Liver (tissue), 9 donors: ENCODE measurements around the gene ABL2. TPM values are rescaled to one million over a fixed set of nuclear protein-coding genes. Genes with fewer than 3 reads are reported as not detected.

Source experiments
- DNase-seq: peaks from one replicate; pipeline ENCODE4 v3.0.0-alpha.2; 2017; ENCODE audit warnings: low spot score
- H3K27ac ChIP-seq, 2 donors: one replicate each; pipeline ENCODE4 v1.7.0; 2013; ENCODE audit warnings: inconsistent platforms in 2 of 2, low read length in 2 of 2, control low read depth in 1 of 2, low read depth in 1 of 2, mild to moderate bottlenecking in 1 of 2
- H3K27me3 ChIP-seq, 4 donors: one replicate each; pipeline versions ENCODE4 v1.6.1 to v1.7.0; 2013; ENCODE audit warnings: low read length in 3 of 4, inconsistent platforms in 1 of 4, mild to moderate bottlenecking in 1 of 4, moderate library complexity in 1 of 4; ENCODE audit not compliant: control insufficient read depth in 4 of 4, insufficient read depth in 4 of 4
- H3K36me3 ChIP-seq, 4 donors: one replicate each; pipeline versions ENCODE4 v1.6.1 to v1.7.0; 2013; ENCODE audit warnings: low read length in 3 of 4, mild to moderate bottlenecking in 3 of 4, low read depth in 1 of 4, moderate library complexity in 1 of 4; ENCODE audit not compliant: control insufficient read depth in 4 of 4, insufficient read depth in 3 of 4
- H3K4me1 ChIP-seq, 4 donors: one replicate each; pipeline versions ENCODE4 v1.6.1 to v1.7.0; 2013; ENCODE audit warnings: low read length in 3 of 4, mild to moderate bottlenecking in 3 of 4, moderate library complexity in 1 of 4; ENCODE audit not compliant: control insufficient read depth in 4 of 4, insufficient read depth in 4 of 4
- H3K4me3 ChIP-seq, 3 donors: one replicate each; pipeline versions ENCODE4 v1.6.1 to v1.7.0; 2013; ENCODE audit warnings: low read length in 3 of 3, control low read depth in 1 of 3, low read depth in 1 of 3, mild to moderate bottlenecking in 1 of 3
- H3K9ac ChIP-seq, 2 donors: one replicate each; pipeline ENCODE4 v1.7.0; 2013; ENCODE audit warnings: low read length in 2 of 2, mild to moderate bottlenecking in 2 of 2, moderate library complexity in 2 of 2, control low read depth in 1 of 2, low read depth in 1 of 2
- H3K9me3 ChIP-seq, 4 donors: one replicate each; pipeline versions ENCODE4 v1.6.1 to v1.7.0; 2013; ENCODE audit warnings: low read length in 3 of 4; ENCODE audit not compliant: control insufficient read depth in 4 of 4
- EGR1 ChIP-seq, 2 donors: IDR thresholded peaks; 2 replicates each; pipeline ENCODE4 v1.6.1; 2016 to 2018; ENCODE audit warnings: antibody characterized with exemption in 2 of 2, low read depth in 2 of 2
- FOXA1 ChIP-seq: IDR thresholded peaks from 2 replicates; pipeline ENCODE4 v1.6.1; 2016; ENCODE audit warnings: antibody characterized with exemption
- FOXA2 ChIP-seq: IDR thresholded peaks from 2 replicates; pipeline ENCODE4 v1.6.1; 2016; ENCODE audit warnings: antibody characterized with exemption
- GABPA ChIP-seq, 2 donors: IDR thresholded peaks in 1 of 2; conservative IDR thresholded peaks in 1 of 2; 2 replicates each; pipeline ENCODE4 v1.6.1; 2016; ENCODE audit warnings: antibody characterized with exemption in 2 of 2, mild to moderate bottlenecking in 1 of 2, moderate library complexity in 1 of 2
- HNF4G ChIP-seq: IDR thresholded peaks from 2 replicates; pipeline ENCODE4 v1.6.1; 2016; ENCODE audit warnings: antibody characterized with exemption
- JUND ChIP-seq, 2 donors: IDR thresholded peaks; 2 replicates each; pipeline ENCODE4 v1.6.1; 2016; ENCODE audit warnings: antibody characterized with exemption in 2 of 2
- MAX ChIP-seq: IDR thresholded peaks from 2 replicates; pipeline ENCODE4 v1.6.1; 2016; ENCODE audit warnings: antibody characterized with exemption
- NR2F2 ChIP-seq: IDR thresholded peaks from 2 replicates; pipeline ENCODE4 v1.6.1; 2016; ENCODE audit warnings: antibody characterized with exemption
- RAD21 ChIP-seq, 2 donors: IDR thresholded peaks; 2 replicates each; pipeline ENCODE4 v1.6.1; 2016; ENCODE audit warnings: antibody characterized with exemption in 2 of 2, mild to moderate bottlenecking in 2 of 2
- RXRA ChIP-seq, 2 donors: IDR thresholded peaks; 2 replicates each; pipeline ENCODE4 v1.6.1; 2017 to 2018; ENCODE audit warnings: antibody characterized with exemption in 2 of 2, mild to moderate bottlenecking in 1 of 2
- SP1 ChIP-seq: IDR thresholded peaks from 2 replicates; pipeline ENCODE4 v1.6.1; 2018; ENCODE audit warnings: antibody characterized with exemption, mild to moderate bottlenecking
- TAF1 ChIP-seq: conservative IDR thresholded peaks from 2 replicates; pipeline ENCODE4 v1.6.1; 2016; ENCODE audit warnings: antibody characterized with exemption, mild to moderate bottlenecking
- YY1 ChIP-seq: IDR thresholded peaks from 2 replicates; pipeline ENCODE4 v1.6.1; 2016; ENCODE audit warnings: antibody characterized with exemption, mild to moderate bottlenecking
- ZBTB33 ChIP-seq: IDR thresholded peaks from 2 replicates; pipeline ENCODE4 v1.6.1; 2016; ENCODE audit warnings: antibody characterized with exemption
- WGBS: extraction: QIAGEN DNeasy Blood & Tissue Kit; methylation state at CpG from one replicate; pipeline ENCODE4 v1.1.7; 2013; 5-methylcytosine and 5-hydroxymethylcytosine counted together
- polyA plus RNA-seq, 2 donors: library from polyadenylated mRNA; stranded (reverse) in 1 of 2; unstranded in 1 of 2; fragments of 200-250 nt in 1 of 2; fragments of >200 nt in 1 of 2; fragmentation: Nextera tagmentation in 1 of 2; extraction: Ambion mirVana in 1 of 2; gene quantifications; one replicate each; pipeline versions ENCODE4 v1.2.1 to v1.2.3, GENCODE V29; 2013 to 2015
- total RNA-seq, 2 donors: library from RNA; depleted of rRNA; stranded (reverse); fragments of >200 nt; gene quantifications; one replicate each; pipeline ENCODE4 v1.2.3, GENCODE V29; 2014
- TF ChIP-seq, protein P1 (sequence below): IDR thresholded peaks from 2 replicates; pipeline ENCODE4 v1.6.1; 2016; ENCODE audit warnings: antibody characterized with exemption, mild to moderate bottlenecking
- TF ChIP-seq, protein P2 (sequence below): IDR thresholded peaks from 2 replicates; pipeline ENCODE4 v1.6.1; 2016; ENCODE audit warnings: antibody characterized with exemption
- donor health status: healthy.
- donor health status: healthy.
- donor health status: healthy.
- donor health status: healthy.
- donor health status: healthy.

Gene ABL2
- total and polyA plus RNA-seq, 4 donors, result 1.8 to 7.8 (median 3.4) TPM

DNA sequence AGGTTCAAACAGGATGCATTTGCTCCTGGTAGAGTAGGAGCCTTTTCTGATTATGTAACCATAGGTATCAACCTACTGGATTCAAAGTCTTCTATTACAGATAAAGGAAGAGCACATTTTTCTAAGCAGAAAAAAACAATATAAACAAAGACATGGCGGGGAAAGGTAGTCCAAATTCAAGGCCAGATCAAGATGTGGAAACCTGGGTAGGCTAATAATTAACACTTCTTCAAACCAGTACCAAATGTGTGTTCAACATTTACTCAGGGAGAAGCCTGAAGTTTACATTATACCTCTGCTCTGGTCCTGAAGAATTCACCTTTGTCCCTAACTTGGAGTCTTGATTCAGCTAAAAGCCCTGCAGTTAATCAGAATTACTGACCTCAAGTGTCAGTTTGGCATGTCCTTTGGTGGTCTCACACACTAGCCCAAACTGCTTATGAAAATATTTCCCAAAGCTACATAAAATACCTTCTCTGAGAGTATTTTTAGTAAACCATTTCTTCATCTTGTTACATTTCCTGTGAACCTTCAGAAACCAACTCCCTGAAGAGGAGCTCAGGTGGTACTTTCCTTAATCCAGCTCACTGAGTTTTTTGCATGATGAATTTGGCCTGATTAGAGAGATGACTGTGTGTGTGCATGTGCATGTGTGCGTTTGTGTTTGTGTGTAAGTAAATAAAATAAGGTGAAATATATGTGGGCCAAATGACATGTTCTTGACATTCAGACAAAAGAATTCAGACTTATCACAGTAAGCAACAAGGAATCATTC, 77.4 kb downstream of the ABL2 start (continued):
- peak; percentile 82 for TF ChIP-seq ZBTB33
- peak in 1 of 2 donors; percentile 39 for TF ChIP-seq GABPA (IDR thresholded peaks at IDR 0.05 in 1 of 2, conservative IDR thresholded peaks at IDR 0.05 in 1 of 2)
- TF ChIP-seq HNF4G, result peak; percentile 27
- TF ChIP-seq SP1, result peak; percentile 89
- TF ChIP-seq RXRA (IDR thresholded peaks at IDR 0.05), result peak; percentile 72 to 96
- peak; percentile 47 to 50 for TF ChIP-seq RAD21 (IDR thresholded peaks at IDR 0.05)
- TF ChIP-seq MAX, result peak; percentile 94

GRCh38 chr1:179146911-179147310, 82.6 kb downstream of the ABL2 start:
- Histone ChIP-seq H3K36me3 (peaks cover 0 to 2% (median 0%) of the 10 kb centered on the region in 4 donors), H3K27me3 (no peaks in the 10 kb centered on the region), H3K27ac (no peak overlapping the region), H3K4me3 (no peak overlapping the region), H3K9ac (no peak overlapping the region), H3K4me1 (peaks cover 0 to 12% (median 9%) of the 10 kb centered on the region in 4 donors), H3K9me3 (no peaks in the 10 kb centered on the region)
- TF ChIP-seq SP1, result no peak
- no peak for TF ChIP-seq TAF1
- TF ChIP-seq HNF4G, result no peak
- no peak for TF ChIP-seq RXRA (IDR thresholded peaks at IDR 0.05)
- TF ChIP-seq, protein P1, sequence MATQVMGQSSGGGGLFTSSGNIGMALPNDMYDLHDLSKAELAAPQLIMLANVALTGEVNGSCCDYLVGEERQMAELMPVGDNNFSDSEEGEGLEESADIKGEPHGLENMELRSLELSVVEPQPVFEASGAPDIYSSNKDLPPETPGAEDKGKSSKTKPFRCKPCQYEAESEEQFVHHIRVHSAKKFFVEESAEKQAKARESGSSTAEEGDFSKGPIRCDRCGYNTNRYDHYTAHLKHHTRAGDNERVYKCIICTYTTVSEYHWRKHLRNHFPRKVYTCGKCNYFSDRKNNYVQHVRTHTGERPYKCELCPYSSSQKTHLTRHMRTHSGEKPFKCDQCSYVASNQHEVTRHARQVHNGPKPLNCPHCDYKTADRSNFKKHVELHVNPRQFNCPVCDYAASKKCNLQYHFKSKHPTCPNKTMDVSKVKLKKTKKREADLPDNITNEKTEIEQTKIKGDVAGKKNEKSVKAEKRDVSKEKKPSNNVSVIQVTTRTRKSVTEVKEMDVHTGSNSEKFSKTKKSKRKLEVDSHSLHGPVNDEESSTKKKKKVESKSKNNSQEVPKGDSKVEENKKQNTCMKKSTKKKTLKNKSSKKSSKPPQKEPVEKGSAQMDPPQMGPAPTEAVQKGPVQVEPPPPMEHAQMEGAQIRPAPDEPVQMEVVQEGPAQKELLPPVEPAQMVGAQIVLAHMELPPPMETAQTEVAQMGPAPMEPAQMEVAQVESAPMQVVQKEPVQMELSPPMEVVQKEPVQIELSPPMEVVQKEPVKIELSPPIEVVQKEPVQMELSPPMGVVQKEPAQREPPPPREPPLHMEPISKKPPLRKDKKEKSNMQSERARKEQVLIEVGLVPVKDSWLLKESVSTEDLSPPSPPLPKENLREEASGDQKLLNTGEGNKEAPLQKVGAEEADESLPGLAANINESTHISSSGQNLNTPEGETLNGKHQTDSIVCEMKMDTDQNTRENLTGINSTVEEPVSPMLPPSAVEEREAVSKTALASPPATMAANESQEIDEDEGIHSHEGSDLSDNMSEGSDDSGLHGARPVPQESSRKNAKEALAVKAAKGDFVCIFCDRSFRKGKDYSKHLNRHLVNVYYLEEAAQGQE, result no peak
- DNase-seq, result no peak
- WGBS, result 100% methylated on average over 1 of the region's 1 CpG

- Histone ChIP-seq H3K9ac (no peak overlapping the region), H3K27ac (no peak overlapping the region), H3K27me3 (no peaks in the 10 kb centered on the region), H3K36me3 (peaks cover 0 to 2% (median 0%) of the 10 kb centered on the region in 4 donors), H3K4me3 (no peak overlapping the region), H3K4me1 (peaks cover 0 to 9% (median 6%) of the 10 kb centered on the region in 4 donors), H3K9me3 (no peaks in the 10 kb centered on the region)
- 92% methylated on average over 5 of the region's 5 CpGs for WGBS
- DNase-seq, result no peak
- TF ChIP-seq SP1, result no peak
- no peak for TF ChIP-seq JUND (IDR thresholded peaks at IDR 0.05)
- no peak for TF ChIP-seq NR2F2
- TF ChIP-seq, protein P2, sequence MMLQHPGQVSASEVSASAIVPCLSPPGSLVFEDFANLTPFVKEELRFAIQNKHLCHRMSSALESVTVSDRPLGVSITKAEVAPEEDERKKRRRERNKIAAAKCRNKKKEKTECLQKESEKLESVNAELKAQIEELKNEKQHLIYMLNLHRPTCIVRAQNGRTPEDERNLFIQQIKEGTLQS, result no peak
- TF ChIP-seq FOXA1, result no peak
- no peak for TF ChIP-seq EGR1 (IDR thresholded peaks at IDR 0.05; ENCODE audit: low read depth in 2 of 2)
- TF ChIP-seq RAD21 (IDR thresholded peaks at IDR 0.05), result no peak
- TF ChIP-seq ZBTB33, result no peak
- TF ChIP-seq YY1, result no peak
- TF ChIP-seq MAX, result no peak
- TF ChIP-seq, protein P1, result no peak
- TF ChIP-seq FOXA2, result no peak
- no peak for TF ChIP-seq RXRA (IDR thresholded peaks at IDR 0.05)
- TF ChIP-seq TAF1, result no peak
- no peak for TF ChIP-seq GABPA (IDR thresholded peaks at IDR 0.05 in 1 of 2, conservative IDR thresholded peaks at IDR 0.05 in 1 of 2)
- TF ChIP-seq HNF4G, result no peak
These were observed 83.0 kb downstream of the ABL2 start for GRCh38 chr1:179146476-179146875.
